Body of pancreas (tissue), 4 donors: Measurements from ENCODE around the gene SOCS6.

ENCODE experiments used
- CTCF ChIP-seq, 7 experiments: fragments of 450-650 bp in 4 of 7; fragments of 200-600 bp in 3 of 7; sonication (generic) in 3 of 7; IDR thresholded peaks; one replicate each; pipeline ENCODE4 v1.5.1; 2016 to 2019; ENCODE audit warnings: antibody characterized with exemption in 7 of 7
- POLR2A ChIP-seq, 3 donors: fragments of 450-650 bp; IDR thresholded peaks; one replicate each; pipeline ENCODE4 v1.6.1; 2016; ENCODE audit warnings: antibody characterized with exemption in 3 of 3, mild to moderate bottlenecking in 2 of 3

DNA sequence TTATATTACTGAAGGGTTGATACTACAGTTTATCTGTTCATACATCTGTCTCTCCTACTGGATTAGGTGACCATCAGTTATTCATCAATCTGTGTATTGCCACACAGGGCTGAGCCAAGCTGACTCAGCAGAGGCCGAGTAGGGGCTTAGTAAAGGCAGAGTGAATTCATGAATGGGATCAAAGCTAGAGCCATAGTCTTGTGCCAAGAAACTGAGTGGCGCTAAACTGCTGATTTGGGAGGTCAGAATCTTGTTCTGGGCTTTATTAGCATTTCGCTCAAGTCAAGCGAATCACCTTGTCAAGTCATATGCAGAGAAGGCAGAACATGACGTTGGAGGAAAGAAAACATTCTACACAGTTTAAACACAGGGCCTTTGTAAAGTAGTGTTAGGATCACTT is 34.1 kb downstream of the SOCS6 start:
- TF ChIP-seq CTCF (IDR thresholded peaks at IDR 0.05) (no peak), POLR2A (IDR thresholded peaks at IDR 0.05) (no peak)
